Measurements from ENCODE around the gene SOX6. TPM values are rescaled to one million over a fixed set of nuclear protein-coding genes. Genes with fewer than 3 reads are reported as not detected.

The SOX6 gene
- total and polyA plus RNA-seq, 2 of the 13 experiments (the other 11 are each of a cell fraction or from before 2014, with no cell fraction given) = 2.6 to 11.2 TPM

GRCh38 chr11:16204261-16204660 lies 152.1 kb downstream of the SOX6 start (continued):
- TF ChIP-seq ZBTB20 (CRISPR knock-in tag; IDR thresholded peaks at IDR 0.05; ENCODE audit: borderline replicate concordance, low read depth) (peak; percentile 52; the same call in 1 of the 2 replicates), PPARG (CRISPR knock-in tag; conservative IDR thresholded peaks at IDR 0.05) (peak; percentile 92), RXRB (CRISPR knock-in tag; IDR thresholded peaks at IDR 0.05; ENCODE audit: borderline replicate concordance) (peak; percentile 55; the same call in 1 of the 2 replicates), SOX6 (IDR thresholded peaks at IDR 0.05) (no peak), SOX6 (CRISPR knock-in tag; IDR thresholded peaks at IDR 0.05) (peak; percentile 48; the same call in 1 of the 2 replicates), FOXO1 (CRISPR knock-in tag; IDR thresholded peaks at IDR 0.05) (no peak)

GRCh38 chr11:16195651-16196050 lies 160.7 kb downstream of the SOX6 start:
- 26% methylated on average over 3 of the region's 3 CpGs for WGBS (ENCODE audit: low lambda C conversion rate)
- peak; percentile 66 for ATAC-seq

More at GRCh38 chr11:16195651-16196050, 160.7 kb downstream of the SOX6 start:
- FAIRE-seq (no peak), DNase-seq (ENCODE audit: low spot score) (peak; percentile 8)
- no TSS peak for BruUV-seq (replicated peaks)
- ChIA-PET CTCF (ENCODE audit: low intra/inter-chr PET ratio, low total read pairs) (no interaction called here), POLR2A (interaction anchor here (1.0 to 1.1 kb wide), 2 partner anchors 9 to 11 kb away, joined by 3 to 5 read pairs; no protein-coding TSS in a partner anchor)
- intact Hi-C loops (cut with micrococcal nuclease; ENCODE audit: unreplicated experiment) (no loop called here), in situ Hi-C loops (cut with HindIII; ENCODE audit: extremely low pct_ligation_motif_present, low pct_unique_long_range_greater_than_20kb) (no loop called here)
- Histone ChIP-seq H3K36me3 (replicated peaks in 1 of 2; ENCODE audit: control insufficient read depth in 1 of 2, insufficient read depth in 2 of 2, low read length in 2 of 2) (no peaks in the 10 kb centered on the region), H4K20me1 (ENCODE audit: insufficient read depth, low read length) (no peaks in the 10 kb centered on the region), H3K79me2 (ENCODE audit: insufficient read depth, low read length) (no peaks in the 10 kb centered on the region), H3K9me3 (ENCODE audit: low read length) (no peaks in the 10 kb centered on the region), H2AFZ (ENCODE audit: low read length) (no peak overlapping the region), H3K27ac (ENCODE audit: extremely low read length, insufficient read depth, low read length) (no peak overlapping the region), H3K4me1 (ENCODE audit: insufficient read depth, low read length) (peaks cover 39% of the 10 kb centered on the region), H3K9ac (ENCODE audit: insufficient read depth, low read depth, low read length) (no peak overlapping the region), H3K27me3 (ENCODE audit: control insufficient read depth in 1 of 2, insufficient read depth in 2 of 2, low read length in 2 of 2) (no peaks in the 10 kb centered on the region; a peak in 1 of 5 replicates), H3K4me2 (ENCODE audit: low read depth, low read length) (no peak overlapping the region), H3K4me3 (replicated peaks in 1 of 3; ENCODE audit: insufficient read depth in 1 of 3, low read depth in 2 of 3, low read length in 3 of 3) (no peak overlapping the region)
- TF ChIP-seq TAF15 (IDR thresholded peaks at IDR 0.05; ENCODE audit: low read depth, low read length, poor library complexity, severe bottlenecking) (no peak), HOMEZ (CRISPR knock-in tag; IDR thresholded peaks at IDR 0.05; ENCODE audit: low read depth) (no peak), CSRNP1 (CRISPR knock-in tag; IDR thresholded peaks at IDR 0.05) (no peak), TBL1XR1 (IDR thresholded peaks at IDR 0.05; ENCODE audit: borderline replicate concordance, low read length, partially characterized antibody) (no peak), SUZ12 (IDR thresholded peaks at IDR 0.05; ENCODE audit: low read depth, low read length) (no peak), ZFP36L2 (CRISPR knock-in tag; IDR thresholded peaks at IDR 0.05) (no peak), JDP2 (CRISPR knock-in tag; IDR thresholded peaks at IDR 0.05; ENCODE audit: borderline replicate concordance) (no peak), THAP7 (CRISPR knock-in tag; IDR thresholded peaks at IDR 0.05) (no peak), CBX1 (IDR thresholded peaks at IDR 0.05; ENCODE audit: low read depth) (no peak), ZNF292 (CRISPR knock-in tag; IDR thresholded peaks at IDR 0.05; ENCODE audit: borderline replicate concordance, low read depth) (no peak), RAD51 (IDR thresholded peaks at IDR 0.05; ENCODE audit: borderline replicate concordance) (no peak)
